Measurements from ENCODE around the gene TRIM59.

Gene TRIM59, protein sequence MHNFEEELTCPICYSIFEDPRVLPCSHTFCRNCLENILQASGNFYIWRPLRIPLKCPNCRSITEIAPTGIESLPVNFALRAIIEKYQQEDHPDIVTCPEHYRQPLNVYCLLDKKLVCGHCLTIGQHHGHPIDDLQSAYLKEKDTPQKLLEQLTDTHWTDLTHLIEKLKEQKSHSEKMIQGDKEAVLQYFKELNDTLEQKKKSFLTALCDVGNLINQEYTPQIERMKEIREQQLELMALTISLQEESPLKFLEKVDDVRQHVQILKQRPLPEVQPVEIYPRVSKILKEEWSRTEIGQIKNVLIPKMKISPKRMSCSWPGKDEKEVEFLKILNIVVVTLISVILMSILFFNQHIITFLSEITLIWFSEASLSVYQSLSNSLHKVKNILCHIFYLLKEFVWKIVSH

DNA sequence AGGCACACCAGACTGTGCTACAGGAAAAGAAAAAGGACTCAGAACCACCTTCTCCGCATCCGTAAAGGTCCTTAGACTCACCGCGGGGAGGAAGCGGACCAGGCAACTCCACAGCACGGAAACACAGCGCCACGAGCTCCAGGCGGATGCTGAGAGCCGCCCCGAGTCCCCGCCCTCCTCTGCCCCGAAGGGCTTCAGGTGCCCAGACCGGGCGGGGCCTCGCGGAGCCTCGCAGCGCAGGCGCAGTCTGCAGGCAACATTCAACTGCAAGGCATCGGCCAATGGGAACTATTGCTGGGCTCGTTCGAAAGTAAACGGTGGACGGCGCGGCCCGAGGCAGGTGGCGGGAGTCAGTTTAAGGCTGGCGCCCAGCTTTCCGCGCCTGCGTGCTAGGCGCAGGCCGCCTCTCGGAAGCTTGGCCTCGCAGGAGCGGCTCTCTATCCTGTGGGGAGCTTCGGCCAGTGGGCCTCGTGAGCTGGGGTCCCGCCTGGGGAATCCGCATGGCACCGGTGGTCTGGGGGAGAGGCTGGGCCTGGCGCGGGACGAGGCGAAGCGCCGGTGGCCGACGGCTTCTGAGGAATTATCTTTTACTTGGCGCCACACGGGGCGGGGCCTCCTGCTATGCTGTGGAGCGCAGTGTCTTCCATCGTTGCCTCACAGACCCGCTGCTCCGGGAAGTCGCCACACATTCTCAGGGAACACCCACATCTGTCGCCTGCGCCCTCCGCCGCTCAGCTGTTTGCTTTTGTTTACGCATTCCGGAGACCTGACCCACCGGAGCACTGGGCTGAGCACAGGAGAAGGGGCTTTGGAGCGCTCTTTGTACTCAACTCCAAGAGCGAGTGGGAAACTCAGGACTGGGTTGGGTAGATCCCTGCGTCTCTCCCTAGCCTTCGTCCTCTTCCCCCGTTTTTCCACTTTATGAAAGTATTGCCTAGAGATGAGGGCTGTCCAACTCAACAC lies at the start of gene TRIM59:
Gene TRIM59, minus strand, starts transcription at position 151 of the 963 bp plus-strand sequence. CDS start 10,603 bp downstream, outside the sequence.
- DNase-seq: peak; percentile 91

DNA sequence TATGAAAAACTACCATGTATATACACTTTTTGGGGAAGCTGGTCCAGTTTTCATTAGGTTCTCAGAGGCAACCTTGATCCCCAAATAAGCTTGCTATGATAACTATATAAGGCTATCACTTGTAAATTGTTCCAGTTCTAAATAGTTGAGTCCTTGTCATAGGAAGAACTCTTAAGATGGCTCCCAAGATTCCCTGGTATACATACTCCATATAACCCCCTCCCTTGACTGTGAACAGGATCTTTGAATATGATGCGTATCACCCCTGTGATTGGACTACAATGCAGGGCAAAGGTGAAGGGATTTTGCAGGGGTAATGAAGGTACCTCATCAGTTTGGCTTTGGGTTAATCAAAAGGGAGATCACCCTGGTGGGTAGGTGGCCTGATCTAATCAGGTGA lies 48.6 kb upstream of the TRIM59 start:
- DNase-seq: no peak

DNA sequence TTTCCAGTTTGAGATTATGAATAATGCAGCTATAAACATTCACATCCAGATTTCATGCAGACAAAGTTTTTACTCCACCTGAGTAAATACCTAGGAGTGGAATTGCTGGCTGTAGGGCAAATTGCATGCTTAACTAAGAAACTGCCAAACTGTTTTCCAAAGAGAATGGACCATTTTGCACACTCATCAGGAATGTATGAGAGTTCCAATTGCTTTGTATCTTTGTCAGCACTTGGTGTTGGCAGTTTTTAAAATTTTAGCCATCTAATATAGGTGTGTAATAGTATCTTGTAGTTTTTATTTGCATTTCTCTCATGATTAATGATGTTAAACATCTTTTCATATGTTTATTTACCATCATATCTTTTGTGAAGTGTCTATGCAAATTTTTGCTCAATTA lies 40.6 kb upstream of the TRIM59 start:
- no peak for DNase-seq

DNA sequence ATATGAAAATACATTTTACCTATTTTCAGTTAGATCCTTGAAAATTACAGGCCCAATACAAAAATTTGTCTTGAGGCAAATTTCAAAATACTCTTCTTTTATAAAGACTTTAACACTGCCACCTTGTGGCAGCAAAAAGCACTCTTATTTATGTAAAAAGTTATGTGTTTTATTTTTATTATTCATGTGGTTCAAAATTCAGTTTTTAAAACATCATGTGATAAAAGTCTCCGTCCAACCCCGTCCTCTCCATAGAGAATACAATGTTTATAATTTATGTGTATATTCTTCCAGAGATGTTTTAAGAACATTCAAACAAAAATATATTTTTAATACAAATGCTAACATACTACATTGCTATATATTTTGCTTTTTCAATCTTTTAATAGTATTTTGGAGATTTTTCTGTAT lies 36.9 kb upstream of the TRIM59 start:
- peak; percentile 61 for DNase-seq

DNA sequence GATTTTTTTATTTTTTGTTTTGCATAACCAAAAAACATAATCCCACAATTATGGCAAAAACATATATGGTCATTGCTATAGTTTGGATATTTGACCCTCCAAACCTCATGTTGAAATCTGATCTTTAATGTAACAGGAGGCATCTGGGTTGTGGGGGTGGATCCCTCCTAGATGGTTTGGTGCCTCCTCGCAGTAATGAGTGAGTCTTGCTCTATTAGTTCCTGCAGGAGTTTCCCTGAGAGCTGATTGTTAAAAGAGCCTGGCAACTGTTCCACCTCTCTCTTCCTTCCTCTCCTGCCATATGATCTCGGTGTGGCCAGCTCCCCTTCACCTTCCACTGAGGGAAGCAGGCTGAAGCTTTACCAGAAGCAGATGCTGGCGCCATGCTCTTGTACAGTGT lies 33.2 kb upstream of the TRIM59 start:
- DNase-seq: peak; percentile 4

DNA sequence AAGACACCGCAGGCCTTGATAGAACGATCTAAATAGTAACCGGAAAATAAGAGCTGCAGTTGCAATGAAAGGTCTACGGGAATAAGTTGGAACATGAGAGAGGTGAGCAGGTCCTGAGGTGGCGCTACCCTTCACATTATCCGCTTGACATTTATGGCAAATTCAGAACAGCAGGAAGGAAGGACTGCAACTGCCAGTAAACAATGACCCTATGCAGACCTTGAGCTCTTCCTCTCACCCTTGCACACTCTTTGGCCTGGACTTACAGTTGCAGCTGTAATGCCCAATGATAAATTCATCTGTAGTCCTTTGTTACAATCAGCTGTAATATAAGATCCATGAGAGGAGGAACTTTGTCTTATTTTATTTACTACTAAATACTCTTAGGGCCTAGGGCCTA lies 32.3 kb upstream of the TRIM59 start:
- no peak for DNase-seq

DNA sequence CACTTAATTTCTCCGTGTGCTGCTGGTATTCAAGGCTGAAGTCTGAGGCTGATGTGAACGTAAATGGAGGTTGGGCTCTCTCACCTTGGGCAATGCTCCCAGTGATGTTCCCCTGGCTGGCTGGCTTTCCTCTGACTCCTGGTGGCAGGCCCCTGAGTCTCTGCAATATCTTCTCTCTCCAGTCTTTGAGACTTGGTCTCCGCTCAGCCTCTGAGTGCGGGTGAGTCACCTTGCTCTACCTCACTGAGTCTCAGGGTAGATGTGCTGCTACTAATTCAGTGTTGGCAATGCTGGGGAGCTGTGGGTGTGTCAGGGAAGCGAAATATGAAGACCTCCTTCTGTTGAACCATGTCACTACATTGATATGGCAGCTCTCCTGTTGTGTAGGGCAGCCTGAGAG lies 31.3 kb upstream of the TRIM59 start:
- no peak for DNase-seq

DNA sequence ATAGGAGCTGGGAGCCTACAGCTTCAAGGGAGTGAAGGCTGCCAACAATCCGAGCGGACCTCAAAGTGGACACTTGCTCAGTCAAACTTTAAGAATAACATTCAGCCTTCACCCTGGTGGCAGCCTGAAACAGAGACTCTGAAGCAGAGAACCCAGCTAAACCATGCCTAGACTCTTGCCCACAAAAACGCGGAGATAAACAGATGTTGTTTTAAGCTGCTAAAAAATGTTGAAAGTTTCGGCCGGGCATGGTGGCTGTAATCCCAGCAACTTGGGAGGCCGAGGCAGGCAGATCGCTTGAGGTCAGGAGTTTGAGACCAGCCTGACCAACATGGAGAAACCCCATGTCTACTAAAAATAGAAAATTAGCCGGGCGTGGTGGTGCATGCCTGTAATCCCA lies 29.8 kb upstream of the TRIM59 start:
- no peak for DNase-seq

DNA sequence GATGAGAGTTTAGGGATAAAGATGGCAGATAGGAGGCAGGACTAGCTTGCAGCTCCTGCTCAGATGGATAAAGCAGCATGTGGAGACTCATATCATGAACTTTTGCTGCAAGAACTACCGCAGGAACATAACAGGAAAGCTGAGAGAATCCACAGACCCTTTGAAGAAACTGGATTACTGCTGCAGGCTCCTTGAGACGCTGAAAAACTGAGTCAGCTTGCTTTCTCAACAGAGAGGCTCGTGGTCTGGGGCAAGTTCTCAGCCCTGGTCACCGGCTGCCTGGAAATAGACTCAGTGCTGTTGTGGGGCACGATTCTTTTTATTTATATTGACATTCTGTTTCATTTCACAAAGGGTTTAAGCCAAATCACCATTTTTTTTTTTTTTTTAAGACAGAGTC lies 28.8 kb upstream of the TRIM59 start:
- DNase-seq: no peak

DNA sequence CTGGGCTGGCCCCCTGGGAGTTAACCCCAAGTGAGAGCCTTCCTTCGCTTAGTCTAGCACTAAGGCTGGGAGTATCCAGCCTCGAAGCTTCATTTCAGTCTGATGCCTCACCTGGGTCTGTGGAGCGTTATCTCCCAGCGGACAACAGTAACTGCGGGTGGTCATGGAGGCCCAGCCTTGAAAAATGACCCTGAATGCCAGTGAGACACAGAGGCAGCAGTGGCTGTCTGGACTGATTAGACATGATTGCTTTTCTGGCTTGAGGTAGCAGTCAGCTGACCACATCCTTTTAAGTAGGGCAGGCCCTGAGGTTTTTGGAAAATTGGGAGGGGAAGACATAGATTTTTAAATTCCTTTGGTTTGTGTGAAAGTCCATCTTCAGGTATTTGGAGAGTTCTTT lies 28.2 kb upstream of the TRIM59 start:
- DNase-seq: no peak

DNA sequence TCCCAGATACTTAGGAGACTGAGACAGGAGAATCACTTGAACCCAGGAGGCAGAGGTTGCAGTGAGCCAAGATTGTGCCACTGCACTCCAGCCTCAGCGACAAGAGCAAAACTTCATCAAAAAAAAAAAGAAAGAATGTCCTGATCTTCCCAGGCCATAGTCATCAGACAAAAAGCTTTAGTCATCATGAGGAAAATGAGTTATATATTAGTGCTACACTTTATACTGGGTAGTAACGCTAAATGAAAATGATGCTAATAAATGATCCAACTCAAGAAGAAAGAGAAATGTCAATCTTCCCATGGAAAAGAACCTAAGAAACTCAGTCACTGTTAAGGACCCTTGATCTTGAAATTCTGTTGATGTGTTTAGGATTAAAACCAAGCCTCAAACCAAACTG lies 26.3 kb upstream of the TRIM59 start:
- DNase-seq: no peak

DNA sequence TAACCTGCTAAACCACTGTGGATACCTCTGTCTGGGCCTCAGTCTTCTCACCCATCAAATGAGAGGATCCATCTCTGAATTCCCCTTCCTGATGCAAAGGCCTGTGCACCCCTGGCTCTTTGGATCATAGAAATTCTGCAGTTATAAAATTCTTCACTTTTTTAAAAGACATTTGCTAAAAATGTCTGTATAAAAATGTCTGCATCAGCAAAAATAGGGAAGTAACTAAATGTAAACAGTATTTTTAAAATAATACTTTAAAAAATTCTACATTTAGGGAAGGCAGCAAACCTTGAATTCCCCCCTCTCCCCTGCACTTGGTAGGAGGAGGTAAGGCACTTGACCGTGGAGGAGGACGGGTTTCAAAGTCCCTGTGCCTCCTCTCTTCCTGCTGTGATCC lies 25.6 kb upstream of the TRIM59 start:
- no peak for DNase-seq

DNA sequence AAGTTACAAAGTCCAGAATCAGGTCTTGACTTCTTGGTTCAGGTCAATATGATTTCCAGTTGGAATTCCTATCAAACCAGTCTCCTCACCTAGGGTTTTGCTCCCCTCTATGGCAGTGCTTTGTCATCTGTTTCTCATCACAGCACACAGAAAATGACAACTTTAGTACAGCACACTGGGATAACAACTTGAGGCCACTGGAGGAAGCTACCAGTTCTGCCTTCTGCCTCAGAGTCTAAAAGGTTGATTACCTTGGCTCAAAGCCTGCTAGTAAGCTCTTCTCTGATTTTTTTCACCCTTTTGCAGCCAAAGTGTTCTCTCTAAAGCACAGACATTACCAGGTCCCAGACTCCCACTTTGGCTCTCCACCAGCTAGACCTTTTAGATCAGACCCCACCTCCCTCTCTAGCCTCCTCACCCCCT lies 24.8 kb upstream of the TRIM59 start:
- DNase-seq: no peak

DNA sequence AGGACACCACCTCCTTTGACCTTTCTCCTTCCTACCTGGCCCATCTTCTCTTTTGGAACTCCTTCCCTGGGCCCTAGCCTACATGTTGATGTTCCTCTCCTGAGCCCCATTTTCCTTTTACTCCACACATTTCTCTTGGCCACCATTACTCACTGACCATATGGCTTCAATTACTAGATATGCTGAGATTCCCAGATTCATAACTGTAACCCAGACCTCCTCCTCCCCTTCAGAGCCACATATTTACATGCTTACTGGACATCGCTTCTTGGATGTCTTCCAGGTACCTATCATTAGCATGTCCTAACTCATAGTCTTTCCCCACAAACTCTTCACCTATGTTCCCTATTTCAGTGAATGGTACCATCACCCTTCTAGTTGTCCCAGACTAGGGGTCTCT lies 24.4 kb upstream of the TRIM59 start:
- DNase-seq: no peak

DNA sequence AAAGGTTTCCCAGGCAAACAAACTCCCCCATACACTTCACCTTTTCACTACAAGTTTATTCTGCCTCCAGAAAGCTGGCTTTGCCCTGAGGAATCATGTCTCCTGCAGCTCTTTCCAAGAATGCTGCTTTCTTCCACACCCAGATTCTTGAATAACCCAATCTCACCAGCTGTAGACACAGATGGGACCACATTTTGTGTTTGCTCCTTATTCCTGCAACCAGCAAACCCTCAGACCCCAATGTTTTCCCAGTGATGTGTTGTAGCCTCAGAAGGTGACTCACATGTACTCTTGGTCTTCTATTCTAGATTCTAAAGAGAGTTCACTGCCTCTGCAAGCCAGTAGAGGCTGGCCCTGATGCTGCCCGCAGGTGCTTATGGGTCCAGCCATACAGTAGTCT lies 23.6 kb upstream of the TRIM59 start:
- DNase-seq: no peak

DNA sequence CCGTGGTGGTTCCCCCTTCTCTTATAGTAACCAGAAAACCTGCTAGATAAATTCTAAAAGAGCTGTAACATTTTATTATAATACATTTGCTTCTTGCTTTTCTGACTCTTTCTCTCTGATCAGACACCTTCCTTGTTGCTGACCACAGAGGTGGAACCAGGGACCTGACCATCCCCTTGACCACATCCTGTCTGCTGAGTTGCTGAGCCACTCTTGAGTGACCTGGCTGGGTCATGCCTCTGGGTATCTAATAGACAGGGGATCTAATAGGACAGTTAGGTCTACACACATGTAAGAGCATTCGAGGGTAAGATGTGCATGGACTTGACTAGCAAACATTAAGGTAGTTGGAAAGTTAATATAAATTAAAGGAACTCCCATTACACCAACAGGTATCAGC lies 22.8 kb upstream of the TRIM59 start:
- no peak for DNase-seq

DNA sequence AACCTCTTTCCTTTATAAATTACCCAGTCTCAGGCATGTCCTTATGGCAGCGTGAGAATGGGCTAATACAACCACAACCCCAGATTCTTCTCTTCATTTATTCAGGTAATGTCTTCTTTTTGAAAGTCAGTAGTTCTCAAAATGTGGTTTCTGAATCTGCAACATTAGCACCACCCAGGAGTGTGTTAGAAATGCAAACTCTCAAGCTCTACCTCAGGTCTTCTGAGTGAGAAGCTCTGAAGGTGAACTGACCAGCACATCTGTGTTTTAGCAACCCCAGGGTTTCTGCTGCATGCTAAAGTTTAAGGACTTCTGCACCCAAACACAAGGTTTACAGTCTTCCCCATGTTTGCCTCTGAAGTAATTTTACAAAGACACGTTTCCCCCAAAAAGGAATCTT lies 22.3 kb upstream of the TRIM59 start:
- no peak for DNase-seq

DNA sequence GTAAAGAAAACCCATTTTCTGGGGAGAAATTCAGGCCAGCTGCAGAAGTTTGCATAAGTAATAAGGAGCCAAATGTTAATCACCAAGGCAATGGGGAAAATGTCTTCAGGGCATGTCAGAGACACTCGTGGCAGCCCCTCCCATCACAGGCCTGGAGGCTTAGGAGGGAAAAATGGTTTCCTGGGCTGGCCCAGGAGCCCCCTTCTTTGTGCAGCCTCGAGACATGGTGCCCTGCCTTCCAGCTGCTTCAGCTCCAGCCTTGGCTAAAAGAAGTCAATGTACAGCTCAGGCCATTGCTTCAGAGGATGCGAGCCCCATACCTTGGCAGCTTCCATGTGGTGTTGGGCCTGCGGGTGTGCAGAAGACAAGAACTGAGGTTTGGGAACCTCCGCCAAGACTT lies 20.6 kb upstream of the TRIM59 start:
- no peak for DNase-seq

DNA sequence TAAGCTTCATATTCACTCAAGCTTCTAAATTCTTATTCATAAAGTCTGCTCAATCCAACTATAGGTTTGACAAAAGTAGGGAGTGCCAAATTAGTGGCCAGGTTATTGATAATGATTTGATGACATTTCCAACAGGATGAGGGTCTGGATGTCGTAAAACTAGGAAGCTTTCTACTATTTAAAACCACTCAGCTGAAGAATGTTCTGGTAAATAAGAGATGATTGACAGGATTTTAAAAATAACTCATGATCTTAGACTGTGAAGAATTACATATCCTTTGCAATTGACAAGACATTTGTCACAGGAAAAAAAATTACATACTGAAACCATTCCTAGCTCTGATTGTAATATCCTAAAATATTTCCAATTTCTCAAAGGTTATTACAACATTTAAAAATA lies 15.4 kb upstream of the TRIM59 start:
- DNase-seq: no peak

DNA sequence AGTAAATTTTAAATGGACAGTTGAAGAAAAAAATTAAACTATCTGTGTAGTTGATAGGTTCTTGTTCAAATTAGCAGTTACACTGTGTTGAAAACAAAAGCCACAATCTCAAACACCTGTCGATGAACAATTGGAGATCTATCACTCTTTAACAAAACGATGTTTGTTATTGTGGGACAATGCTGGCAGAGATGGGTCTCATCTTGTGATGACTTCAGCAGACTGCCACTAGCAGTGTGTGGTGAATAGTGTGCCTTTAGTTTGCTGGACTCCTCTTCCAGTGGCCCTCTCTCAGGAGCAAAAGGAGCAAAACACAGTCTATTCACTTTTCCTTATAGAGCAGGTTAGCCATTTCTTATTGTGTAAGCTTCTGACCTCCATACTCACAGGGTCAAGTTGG lies 14.7 kb upstream of the TRIM59 start:
- DNase-seq: no peak

DNA sequence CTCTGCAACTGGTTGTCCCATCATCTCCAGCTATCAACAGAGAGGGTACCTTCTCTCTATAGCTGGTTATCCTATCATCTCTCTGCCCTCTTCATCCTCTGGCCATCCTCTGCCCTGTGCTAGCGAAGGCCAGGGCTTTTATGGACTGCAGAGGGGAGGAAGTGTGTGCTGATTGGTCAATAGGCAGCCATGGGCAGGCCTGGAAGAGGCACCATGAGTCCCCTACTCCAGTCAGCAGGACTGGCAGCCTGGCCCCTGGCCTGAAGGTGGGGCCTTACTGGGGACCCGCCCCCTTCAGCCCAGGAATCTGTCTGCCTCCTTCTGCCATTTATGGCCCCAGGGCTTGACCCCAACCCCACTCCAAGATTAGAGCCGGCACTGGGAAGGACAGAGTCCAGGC lies 10.4 kb upstream of the TRIM59 start:
- no peak for DNase-seq

DNA sequence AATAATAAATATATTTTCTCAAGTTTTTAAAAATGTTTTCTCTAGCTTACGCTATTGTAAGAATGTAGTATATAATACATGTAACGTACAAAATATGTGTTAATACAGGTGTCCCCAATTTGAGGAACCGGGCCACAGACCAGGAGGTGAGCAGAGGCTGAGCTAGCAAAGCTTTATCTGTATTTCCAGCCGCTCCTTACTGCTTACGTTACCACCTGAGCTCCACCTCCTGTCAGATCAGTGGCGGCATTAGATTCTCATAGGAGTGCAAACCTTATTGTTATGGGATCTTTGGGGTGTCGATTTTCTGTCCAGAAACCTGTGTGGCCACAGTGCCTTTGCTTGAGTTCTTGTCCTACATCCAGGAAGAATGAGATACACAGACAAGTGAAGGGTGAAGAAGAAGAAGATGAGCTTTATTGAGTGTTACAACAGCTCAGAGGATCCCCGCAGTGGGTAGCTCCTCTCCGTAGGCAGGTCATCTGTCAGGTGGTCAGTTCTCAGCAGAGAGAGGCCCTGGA lies 9.9 kb upstream of the TRIM59 start:
- no peak for DNase-seq

DNA sequence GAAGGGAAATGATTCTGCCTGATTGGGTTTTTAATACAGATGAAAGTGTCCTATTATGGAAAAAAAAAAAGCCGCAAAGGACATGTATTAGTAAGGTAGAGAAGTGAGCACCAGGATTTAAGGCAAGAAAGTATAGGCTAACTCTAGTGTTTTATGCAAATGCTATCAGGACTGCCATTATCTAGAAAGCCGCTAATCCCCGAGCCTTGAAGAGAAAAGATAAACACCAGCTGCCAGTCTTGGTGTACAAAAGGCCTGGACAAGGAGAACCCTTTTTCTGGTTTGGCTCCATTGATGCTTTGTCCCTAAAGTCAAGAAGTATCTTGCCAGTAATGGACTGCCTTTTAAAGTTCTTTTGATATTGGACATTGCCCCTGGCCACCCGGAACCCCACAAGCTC lies 8.6 kb upstream of the TRIM59 start:
- DNase-seq: no peak

DNA sequence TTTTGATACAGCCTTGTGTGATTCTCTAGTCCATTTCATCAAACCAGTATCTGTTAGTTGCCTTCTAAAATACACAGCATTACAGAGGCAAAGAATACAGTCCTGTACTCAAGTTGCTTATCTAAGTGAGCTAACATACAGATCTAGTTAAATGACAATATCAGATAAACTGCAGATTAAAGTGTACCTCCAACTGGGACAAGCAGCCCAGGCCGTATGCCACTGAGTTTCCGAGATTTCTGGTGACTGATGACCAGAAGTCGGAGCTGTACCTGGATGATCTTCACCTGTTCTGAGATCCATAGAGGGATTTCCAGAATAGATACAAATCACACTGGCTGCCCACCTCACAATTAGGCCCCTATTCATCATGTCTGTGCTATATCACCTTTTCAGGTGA lies 6.3 kb upstream of the TRIM59 start:
- DNase-seq: no peak

Data from NCI-H69 (cell line).